ENCODE data around the gene CCL2. TPM values are rescaled to one million over a fixed set of nuclear protein-coding genes. Genes with fewer than 3 reads are reported as not detected.

Gene CCL2
- total RNA-seq, 1 experiment from 2014 or later, result not detected

GRCh38 chr17:34305606-34306005 is 50.5 kb downstream of the CCL2 start:
- BruUV-seq (replicated peaks), result no TSS peak
- Histone ChIP-seq H3K4me3 (replicated peaks in 1 of 2; ENCODE audit: low read depth in 1 of 2, low read length in 2 of 2) (no peak overlapping the region), H4K20me1 (ENCODE audit: insufficient read depth) (no peaks in the 10 kb centered on the region), H3K79me2 (ENCODE audit: insufficient read depth, low read length) (no peaks in the 10 kb centered on the region), H3K4me2 (ENCODE audit: low read length) (no peak overlapping the region), H3K9me2 (ENCODE audit: insufficient read depth) (no peaks in the 10 kb centered on the region), H3K4me1 (ENCODE audit: control insufficient read depth in 1 of 2, insufficient read depth in 2 of 2, low read length in 2 of 2) (no peaks in the 10 kb centered on the region), H3K27ac (ENCODE audit: low read depth, low read length) (no peak overlapping the region), H3K9ac (ENCODE audit: low read length) (no peak overlapping the region), H3K27me3 (ENCODE audit: insufficient read depth, low read length) (no peaks in the 10 kb centered on the region), H3K36me3 (ENCODE audit: control insufficient read depth in 1 of 2, insufficient read depth in 2 of 2, low read length in 2 of 2) (no peaks in the 10 kb centered on the region), H2AFZ (ENCODE audit: low read depth, low read length, poor library complexity, severe bottlenecking) (no peak overlapping the region), H3K9me3 (ENCODE audit: control insufficient read depth in 1 of 2, insufficient read depth in 1 of 2, low read depth in 1 of 2, low read length in 2 of 2) (no peaks in the 10 kb centered on the region)
- intact Hi-C loops (cut with micrococcal nuclease), result no loop called here
- RAD21 ChIA-PET (ENCODE audit: low non-redundant PET in 1 of 2, low total read pairs in 2 of 2, uncharacterized antibody in 2 of 2, unreplicated experiment in 2 of 2), result no interaction called here
- no peak for TF ChIP-seq EZH2phosphoT487 (IDR thresholded peaks at IDR 0.05; ENCODE audit: borderline replicate concordance)
- CTCF ChIA-PET, result interaction anchor here (1.2 kb wide), 1 partner anchor 56 kb away, joined by 4 read pairs; no protein-coding TSS in a partner anchor
- DNase-seq (ENCODE audit: low read depth, low spot score) (no peak), ATAC-seq (no peak)
- POLR2A ChIA-PET, result no interaction called here

GRCh38 chr17:34306466-34306865 is 51.4 kb downstream of the CCL2 start:
- intact Hi-C loops (cut with micrococcal nuclease), result no loop called here
- H3K36me3 ChIP-seq (ENCODE audit: control insufficient read depth in 1 of 2, insufficient read depth in 2 of 2, low read length in 2 of 2), result no peaks in the 10 kb centered on the region
- no peaks in the 10 kb centered on the region for H3K9me3 ChIP-seq (ENCODE audit: control insufficient read depth in 1 of 2, insufficient read depth in 1 of 2, low read depth in 1 of 2, low read length in 2 of 2)
- H3K9ac ChIP-seq (ENCODE audit: low read length), result no peak overlapping the region
- H3K4me1 ChIP-seq (ENCODE audit: control insufficient read depth in 1 of 2, insufficient read depth in 2 of 2, low read length in 2 of 2), result no peaks in the 10 kb centered on the region
- H3K27ac ChIP-seq (ENCODE audit: low read depth, low read length), result no peak overlapping the region
- BruUV-seq (replicated peaks), result no TSS peak
- RAD21 ChIA-PET (ENCODE audit: low non-redundant PET in 1 of 2, low total read pairs in 2 of 2, uncharacterized antibody in 2 of 2, unreplicated experiment in 2 of 2), result no interaction called here
- CTCF ChIA-PET, result interaction anchor here (1.2 kb wide), 1 partner anchor 55 kb away, joined by 4 read pairs; no protein-coding TSS in a partner anchor
- H3K79me2 ChIP-seq (ENCODE audit: insufficient read depth, low read length), result no peaks in the 10 kb centered on the region
- ATAC-seq (no peak), DNase-seq (ENCODE audit: low read depth, low spot score) (no peak)
- H3K4me2 ChIP-seq (ENCODE audit: low read length), result no peak overlapping the region
- H4K20me1 ChIP-seq (ENCODE audit: insufficient read depth), result no peaks in the 10 kb centered on the region
- TF ChIP-seq SRF (IDR thresholded peaks at IDR 0.05; ENCODE audit: low read depth), result no peak
- TF ChIP-seq POLR2A (IDR thresholded peaks at IDR 0.05; ENCODE audit: borderline replicate concordance, extremely low read depth, insufficient read depth, insufficient read length), result no peak
- TF ChIP-seq CTCF (IDR thresholded peaks at IDR 0.05 in 2 of 3, conservative IDR thresholded peaks at IDR 0.05 in 1 of 3; ENCODE audit: borderline replicate concordance in 1 of 3, insufficient read depth in 1 of 3, low read depth in 2 of 3, low read length in 2 of 3), result peak in 1 of 3 experiments; percentile 29; a peak in 2 of 6 replicates
- TF ChIP-seq CEBPB (IDR thresholded peaks at IDR 0.05; ENCODE audit: low read depth), result no peak
- TF ChIP-seq EGR1 (IDR thresholded peaks at IDR 0.05; ENCODE audit: low read depth), result no peak
- no peak for TF ChIP-seq YY1 (IDR thresholded peaks at IDR 0.05; ENCODE audit: extremely low read depth, insufficient replicate concordance, low read depth, low read length)
- no peak for TF ChIP-seq EZH2 (IDR thresholded peaks at IDR 0.05)
- H3K9me2 ChIP-seq (ENCODE audit: insufficient read depth), result no peaks in the 10 kb centered on the region
- no peak overlapping the region for H3K4me3 ChIP-seq (replicated peaks in 1 of 2; ENCODE audit: low read depth in 1 of 2, low read length in 2 of 2)
- H2AFZ ChIP-seq (ENCODE audit: low read depth, low read length, poor library complexity, severe bottlenecking), result no peak overlapping the region
- POLR2A ChIA-PET, result no interaction called here
- no peaks in the 10 kb centered on the region for H3K27me3 ChIP-seq (ENCODE audit: insufficient read depth, low read length)

Other genes with a start within 250 kb of the CCL2 start
- gene CCL7, start 14.9 kb downstream of the CCL2 start, total RNA-seq (2021; ENCODE audit: unreplicated experiment), result not detected
- gene CCL11, start 30.5 kb downstream of the CCL2 start, total RNA-seq (2021; ENCODE audit: unreplicated experiment), result not detected
- gene CCL8, start 64.2 kb downstream of the CCL2 start, total RNA-seq (2021; ENCODE audit: unreplicated experiment), result not detected
- gene CCL13, start 101.2 kb downstream of the CCL2 start, total RNA-seq (2021; ENCODE audit: unreplicated experiment), result not detected
- not detected for gene CCL1, start 107.9 kb downstream of the CCL2 start, total RNA-seq (2021; ENCODE audit: unreplicated experiment)

Measured in HCT116 (cell line).